CD4-positive, alpha-beta T cell treated with Interleukin-10 for 1 hour (primary cell): Measurements from ENCODE around the gene ITPKA.
A peak's percentile ranks its signal among the peaks of the same experiment; 100 is the strongest.
"Not testable (repeated sequence)": the region's sequence is repeated elsewhere in the genome, so short reads cannot be mapped to it uniquely, and the experiment has no call there.

Experiments
- DNase-seq: peaks from one replicate; pipeline ENCODE4 v3.0.0-alpha.2; 2020

ITPKA gene

GRCh38 chr15:41493205-41493901, at the start of gene ITPKA:
Gene ITPKA (plus strand): TSS chr15:41493874. CDS start chr15:41493928, 54 bp downstream.
- DNase-seq = peak; percentile 79

DNA sequence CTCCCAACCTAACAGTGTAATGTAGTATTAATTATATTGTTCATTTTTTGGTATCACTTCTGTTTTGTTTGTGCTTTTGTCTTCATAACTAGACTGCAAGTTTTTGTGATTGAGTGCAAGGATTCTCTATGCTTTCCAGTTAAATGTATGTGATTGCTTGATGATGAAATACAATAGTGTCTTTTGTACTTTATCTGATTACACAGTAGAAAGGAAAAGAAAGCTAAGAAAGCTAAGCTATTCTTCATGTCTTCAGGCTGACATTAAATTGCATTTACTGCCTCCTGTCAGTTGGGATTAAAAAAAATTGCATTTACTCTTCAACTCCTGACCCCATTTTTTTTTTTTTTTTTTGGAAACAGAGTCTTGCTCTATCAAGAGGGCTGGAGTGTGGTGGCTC, 48.3 kb upstream of the ITPKA start:
- DNase-seq = no peak

DNA sequence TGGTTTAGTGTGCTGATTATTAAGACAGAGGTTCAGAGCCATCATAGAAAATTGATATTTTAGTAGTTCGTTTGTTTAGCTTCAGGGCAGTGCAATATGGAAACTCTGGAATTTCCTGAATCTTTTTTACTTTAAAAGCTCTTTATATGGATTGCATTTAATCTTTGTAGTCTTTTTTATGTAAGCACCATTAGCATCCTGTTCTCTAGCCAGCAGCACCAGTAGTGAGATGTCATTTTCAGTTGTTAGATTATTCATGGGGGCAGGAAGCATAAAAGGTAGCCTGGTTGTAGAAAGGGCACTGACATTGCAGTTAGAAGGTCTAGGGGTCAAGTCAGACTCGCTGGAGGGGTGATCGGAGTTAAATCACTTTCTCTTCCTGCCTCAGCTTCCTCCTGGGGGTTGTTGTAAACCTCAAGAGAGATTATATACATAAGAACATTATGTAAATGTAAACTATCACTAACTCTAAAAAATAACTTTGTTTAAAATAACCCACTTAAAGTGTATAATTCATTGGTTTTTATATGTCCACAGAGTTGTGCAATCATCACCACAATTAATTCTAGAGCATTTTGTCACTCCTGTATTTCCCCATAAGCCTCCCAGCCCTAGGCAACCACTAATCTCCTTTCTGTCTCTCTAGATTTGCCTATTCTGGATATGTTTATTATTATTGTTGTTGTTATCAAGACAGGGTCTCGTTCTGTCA, 31.4 kb upstream of the ITPKA start:
- DNase-seq = no peak

GRCh38 chr15:41464889-41465580, 28.6 kb upstream of the ITPKA start:
- no peak for DNase-seq

- DNase-seq = peak; percentile 57
Measured at GRCh38 chr15:41465822-41466421, 27.8 kb upstream of the ITPKA start.

DNA sequence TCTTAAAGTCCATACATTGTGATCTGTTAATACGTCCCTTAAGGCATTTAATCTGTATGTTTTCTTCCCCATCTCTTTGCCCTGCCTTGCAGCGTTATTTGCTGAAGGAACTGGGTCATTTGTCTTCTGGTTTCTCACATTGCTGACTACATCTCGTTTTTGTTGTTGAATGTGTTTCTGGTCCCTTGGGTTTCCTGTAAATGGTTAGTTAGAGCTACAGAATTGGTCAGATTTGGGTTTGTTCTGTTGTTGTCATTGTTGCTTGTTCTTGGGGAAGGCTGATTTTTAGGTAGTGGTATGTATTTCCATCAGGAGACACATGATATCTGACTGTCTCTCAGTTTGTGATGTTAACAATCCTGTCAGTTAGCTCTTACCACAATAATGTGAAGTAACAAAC, 27.0 kb upstream of the ITPKA start:
- no peak for DNase-seq

- DNase-seq = not testable (repeated sequence)
Measured at GRCh38 chr15:41469644-41470043, 24.0 kb upstream of the ITPKA start.

DNA sequence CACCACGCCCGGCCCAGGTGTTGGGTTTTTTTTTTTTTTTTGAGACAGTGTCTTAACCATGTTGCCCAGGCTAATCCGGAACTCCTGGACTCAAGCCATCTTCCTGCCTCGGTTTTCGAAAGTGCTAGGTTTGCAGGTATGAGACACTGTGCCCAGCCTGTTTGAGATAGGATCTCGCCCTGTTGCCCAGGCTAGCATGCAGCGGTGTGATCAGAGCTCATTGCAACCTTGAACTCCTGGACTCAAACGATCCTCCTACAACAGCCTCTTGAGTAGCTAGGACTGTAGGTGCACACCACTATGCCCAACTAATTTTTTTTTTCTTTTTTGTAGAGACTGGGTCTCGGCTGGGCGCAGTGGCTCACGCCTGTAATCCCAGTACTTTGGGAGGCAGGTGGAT, 20.3 kb upstream of the ITPKA start:
- no peak for DNase-seq

DNA sequence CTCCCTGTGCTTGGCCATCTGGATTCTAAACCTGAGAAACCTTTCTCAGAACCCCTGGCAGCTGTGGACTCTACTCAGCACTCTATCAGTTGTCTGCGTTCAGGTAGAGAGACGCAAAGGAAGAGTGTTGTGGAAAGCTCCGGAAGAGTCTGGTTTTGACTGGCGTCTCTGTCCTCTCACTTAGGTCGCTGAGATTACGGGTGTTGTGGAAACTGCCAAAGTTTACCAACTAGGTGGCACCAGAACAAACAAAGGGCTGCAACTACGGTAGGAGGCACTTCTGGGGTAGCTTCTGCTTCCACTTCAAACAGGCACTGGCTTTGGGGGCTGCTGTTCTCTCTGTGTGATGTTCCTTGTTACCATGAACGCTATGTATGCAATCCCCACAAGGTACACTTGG, 19.2 kb upstream of the ITPKA start:
- no peak for DNase-seq

- DNase-seq = no peak
Measured at GRCh38 chr15:41474941-41475340, 18.7 kb upstream of the ITPKA start.

DNA sequence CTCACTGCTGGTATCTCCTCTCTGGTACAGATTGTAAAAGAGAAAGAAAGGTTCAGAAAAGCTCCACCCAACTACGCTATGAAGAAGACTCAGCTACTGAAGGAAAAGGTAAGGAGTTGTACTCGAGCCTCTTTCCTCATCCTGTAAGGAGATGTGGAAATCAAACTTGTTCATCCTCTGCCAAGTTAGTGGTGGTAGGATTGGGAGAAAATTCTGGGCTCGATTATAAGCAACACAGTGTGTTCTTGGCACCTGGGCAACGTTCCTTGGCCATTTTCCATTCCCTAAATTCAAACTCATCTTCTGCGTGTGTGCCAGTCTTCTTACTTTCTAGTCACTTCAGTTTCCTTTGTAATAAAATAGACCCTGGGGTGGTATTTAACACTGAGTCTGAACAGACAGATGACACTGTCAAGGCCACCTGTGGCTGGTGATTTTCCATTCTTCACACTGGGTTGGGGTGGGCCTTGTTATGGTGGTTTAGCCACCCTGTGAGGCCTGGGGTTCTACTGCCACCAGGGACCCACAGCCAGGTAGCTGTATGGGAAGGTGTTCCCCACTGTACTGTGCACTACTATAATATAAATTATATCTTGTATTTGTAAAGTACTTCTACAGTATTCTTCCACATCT, 17.1 kb upstream of the ITPKA start:
- no peak for DNase-seq

DNA sequence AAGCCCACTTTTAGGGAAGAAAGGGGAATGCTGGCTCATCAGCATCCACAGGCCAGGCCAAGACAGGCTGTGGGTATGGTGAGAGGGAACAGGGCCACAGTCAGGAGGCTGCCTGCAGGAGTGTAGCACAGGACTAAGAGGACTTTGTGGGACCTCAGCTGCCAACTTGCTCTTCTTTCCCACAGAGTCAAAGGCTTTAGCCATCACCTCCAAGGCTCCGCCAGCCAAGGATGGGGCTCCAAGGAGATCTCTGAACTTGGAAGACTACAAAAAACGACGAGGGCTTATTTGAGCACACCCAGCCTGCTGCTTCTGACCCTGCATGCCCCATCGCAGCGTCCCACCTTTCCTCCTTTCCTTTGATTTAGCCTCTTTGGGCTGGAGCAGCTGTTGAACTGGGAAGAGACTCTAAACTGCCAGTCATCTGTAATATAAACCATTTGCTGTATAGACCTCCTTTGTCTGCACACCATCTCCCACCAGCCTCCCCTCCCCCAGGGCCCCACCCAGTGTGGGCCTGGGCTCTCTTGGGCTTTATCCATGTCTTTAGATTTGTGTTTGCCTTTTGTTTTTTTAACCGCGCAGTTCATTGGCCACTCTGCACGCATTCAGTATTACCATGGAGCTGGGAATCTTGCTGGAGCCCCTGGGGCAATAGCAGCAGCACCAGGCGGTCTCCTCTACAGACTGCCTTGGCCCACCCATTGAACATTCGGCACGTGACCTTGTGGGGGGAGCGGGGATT, 13.1 kb upstream of the ITPKA start:
- DNase-seq = no peak

DNA sequence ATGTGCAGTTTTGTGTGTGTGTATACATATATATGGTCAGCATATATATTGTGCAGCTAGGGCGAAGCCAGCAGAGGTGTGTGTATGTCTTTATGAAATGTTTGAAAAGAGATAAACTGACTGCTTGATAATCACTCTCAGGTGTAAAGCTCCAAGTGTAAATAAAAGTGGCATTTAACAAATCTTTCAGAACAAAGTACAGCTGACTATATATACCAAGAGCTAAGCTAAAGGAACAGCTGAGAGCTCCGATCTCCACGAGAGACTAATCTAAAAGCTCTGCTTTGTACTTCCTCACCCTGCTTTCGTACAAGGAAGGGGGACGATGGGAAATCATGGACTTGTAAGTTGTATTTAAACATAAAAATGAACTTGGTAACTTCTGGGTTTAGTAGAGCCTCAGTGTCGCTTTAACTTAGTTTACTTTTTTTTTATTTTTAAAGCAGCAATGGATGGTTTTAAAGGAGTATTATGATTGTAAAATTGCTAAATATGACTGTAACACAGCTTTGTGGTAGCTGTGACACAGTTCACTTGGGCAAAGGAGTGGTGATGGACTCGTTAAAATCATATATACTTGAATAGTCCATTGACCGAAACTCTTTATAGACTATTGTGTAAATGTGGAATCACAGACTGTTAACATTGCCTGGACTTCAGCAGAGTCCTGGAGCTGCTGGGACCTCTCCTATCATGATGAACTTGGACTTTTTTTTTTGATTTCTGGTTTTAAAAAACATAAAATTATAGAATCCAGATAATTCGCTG, 11.4 kb upstream of the ITPKA start:
- no peak for DNase-seq

- DNase-seq = peak; percentile 62
Measured at GRCh38 chr15:41483115-41483514, 10.6 kb upstream of the ITPKA start.

- DNase-seq = peak; percentile 44
Measured at GRCh38 chr15:41483519-41483918, 10.2 kb upstream of the ITPKA start.

- DNase-seq = no peak
Measured at GRCh38 chr15:41484937-41485625, 8.6 kb upstream of the ITPKA start.

DNA sequence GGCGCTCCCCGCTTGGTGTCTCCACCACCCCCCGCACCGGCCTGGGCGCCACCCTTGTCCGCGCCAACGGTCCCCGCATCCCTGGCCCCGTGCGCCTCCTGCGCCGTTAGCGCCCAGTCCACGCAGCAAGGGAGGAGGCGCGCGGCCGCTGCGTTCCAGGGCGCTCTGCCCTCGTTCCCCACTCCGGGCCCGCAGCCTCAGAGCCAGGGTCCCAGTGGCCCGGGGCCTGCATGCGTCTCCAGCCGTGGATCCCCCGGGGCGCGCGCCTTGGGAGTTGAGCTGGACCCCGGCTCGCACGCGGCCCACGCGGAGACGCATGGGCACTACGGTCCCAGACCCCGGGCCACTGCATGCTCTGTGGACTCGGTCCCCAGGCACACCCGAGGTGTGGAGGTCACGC, 7.4 kb upstream of the ITPKA start:
- DNase-seq = no peak

DNA sequence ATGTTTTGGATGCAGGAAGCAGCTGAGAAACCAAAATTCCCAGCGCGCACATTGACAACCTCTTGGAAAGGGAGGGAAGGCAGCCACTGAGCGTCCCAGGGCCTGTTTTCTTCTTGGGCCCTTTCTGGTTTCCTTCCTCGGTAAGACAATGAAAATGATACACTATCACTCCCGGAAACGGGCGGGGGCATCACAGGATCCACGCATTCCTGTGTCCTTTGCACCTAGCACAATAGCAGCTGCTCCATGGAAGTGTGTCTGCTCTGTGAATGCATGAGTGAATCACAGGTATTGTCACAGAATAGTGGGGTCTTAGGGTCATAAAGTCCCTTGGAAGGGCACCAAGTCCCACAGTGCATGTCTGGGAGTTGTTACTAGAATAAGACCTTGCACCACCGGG, 6.3 kb upstream of the ITPKA start:
- DNase-seq = no peak

DNA sequence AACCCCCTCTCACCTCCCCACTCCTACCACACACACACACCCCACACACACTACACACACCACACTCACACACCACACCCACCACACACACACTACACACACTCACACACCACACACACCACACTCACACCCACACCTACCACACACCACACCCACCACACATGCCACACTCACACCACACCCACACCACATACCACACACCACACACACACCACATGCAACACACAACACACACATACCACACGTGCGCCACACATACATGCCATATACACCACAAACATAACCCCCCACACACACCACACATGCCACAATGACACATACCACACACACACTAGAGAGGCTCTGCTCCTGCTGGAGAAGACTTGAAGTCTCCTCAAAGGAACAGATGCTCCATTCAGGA, 5.9 kb upstream of the ITPKA start:
- peak; percentile 37 for DNase-seq

- no peak for DNase-seq
Measured at GRCh38 chr15:41489641-41490040, 4.0 kb upstream of the ITPKA start.

GRCh38 chr15:41490355-41490754, 3.3 kb upstream of the ITPKA start:
- DNase-seq = no peak
